HG03432 (cell line): Measurements from ENCODE around the gene KAT2B.
A peak's percentile ranks its signal among the peaks of the same experiment; 100 is the strongest.

ENCODE experiments used
- ATAC-seq: cut with Tn5 transposase; IDR thresholded peaks from one replicate; pipeline ENCODE4 v1.9.1; 2021; ENCODE audit warnings: mild to moderate bottlenecking, moderate library complexity; ENCODE audit not compliant: unreplicated experiment

Gene KAT2B

DNA sequence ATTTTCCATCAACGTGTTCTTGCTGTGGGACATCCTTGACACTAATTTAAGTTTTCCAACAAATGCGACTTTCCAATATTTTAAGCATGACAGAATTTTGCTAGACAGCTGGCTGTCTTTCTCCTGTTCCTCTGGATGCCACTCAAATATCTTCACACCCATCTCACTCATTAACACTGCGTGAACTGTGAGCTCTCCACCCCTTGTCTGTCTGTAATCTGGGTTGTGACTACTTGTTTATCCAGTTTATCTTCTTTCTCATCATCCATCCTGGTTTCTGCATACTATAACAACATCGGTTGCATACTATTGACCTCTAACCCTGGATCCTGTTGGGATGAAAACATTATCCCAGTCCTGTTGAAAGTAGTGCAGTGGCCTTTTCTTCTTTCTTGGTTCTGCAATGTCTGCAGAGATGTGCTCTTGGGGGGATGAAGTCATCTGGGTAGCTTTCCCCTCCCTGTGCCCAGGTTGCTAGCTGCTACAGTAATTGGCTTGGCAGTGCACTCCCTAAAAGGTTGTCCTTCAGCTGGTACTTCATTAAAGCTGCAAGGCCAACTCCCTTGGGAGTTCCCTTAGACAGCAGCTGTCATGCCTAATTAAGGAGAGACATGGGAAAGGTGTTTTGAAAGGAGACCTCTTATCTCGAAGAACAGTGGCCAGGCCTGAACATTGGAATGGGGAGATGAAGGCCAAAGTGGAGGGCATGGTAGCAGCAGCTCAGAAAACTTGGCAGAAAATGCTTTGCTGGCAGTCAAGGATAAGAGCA is 24.7 kb downstream of the KAT2B start:
- ATAC-seq: no peak

DNA sequence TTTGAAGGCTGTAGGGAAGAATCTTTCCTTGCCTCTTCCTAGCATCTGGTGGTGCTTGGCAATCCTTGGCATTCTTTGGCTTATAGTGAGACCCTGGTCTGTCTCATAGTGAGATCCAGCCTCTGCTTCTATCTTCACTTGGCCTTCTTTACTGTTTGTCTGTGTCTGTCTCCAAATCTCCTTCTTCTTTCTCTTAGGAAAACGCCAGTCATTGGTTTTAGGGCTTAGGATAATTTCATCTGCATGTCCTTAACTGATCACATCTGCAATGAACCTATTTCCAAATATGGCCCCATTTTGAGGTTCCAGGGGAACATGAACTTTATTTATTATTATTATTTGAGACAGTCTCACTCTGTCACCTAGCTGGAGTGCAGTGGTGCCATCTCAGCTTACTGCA is 25.8 kb downstream of the KAT2B start:
- no peak for ATAC-seq

DNA sequence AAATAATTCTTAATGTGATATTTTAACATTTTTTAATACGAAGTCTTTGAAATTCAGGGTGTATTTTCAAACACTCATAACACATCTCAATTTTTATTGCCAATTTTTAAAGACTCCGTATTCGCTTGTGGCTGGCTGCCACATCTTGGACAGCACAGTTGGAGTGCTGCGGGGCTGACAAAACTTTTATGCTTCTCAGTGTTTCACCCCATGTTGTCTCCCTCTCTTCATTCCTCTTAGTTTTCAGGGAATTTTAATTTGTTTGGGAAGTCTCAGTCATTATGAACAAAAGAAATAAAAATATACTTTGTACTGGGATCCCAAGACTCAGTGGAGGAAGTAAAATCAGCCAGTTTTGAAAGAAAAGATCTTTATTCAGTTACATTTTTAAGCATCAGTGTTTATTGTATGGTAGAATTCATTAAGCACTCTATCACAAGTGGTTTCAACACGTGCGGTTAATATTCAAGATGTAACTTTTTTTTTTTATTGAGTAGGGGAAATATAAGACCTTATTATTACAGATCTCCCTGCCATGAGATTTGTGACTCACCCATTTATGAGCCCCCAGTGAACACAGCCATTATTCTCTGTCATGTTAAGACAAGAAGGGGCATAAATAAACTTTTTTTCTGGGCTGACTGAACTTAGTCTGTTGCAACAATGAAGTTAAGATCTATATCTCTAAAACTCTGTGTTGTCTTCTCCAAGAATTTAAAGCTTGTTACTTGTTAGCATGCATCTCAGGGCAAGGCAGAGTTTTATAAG is 26.8 kb downstream of the KAT2B start:
- no peak for ATAC-seq

DNA sequence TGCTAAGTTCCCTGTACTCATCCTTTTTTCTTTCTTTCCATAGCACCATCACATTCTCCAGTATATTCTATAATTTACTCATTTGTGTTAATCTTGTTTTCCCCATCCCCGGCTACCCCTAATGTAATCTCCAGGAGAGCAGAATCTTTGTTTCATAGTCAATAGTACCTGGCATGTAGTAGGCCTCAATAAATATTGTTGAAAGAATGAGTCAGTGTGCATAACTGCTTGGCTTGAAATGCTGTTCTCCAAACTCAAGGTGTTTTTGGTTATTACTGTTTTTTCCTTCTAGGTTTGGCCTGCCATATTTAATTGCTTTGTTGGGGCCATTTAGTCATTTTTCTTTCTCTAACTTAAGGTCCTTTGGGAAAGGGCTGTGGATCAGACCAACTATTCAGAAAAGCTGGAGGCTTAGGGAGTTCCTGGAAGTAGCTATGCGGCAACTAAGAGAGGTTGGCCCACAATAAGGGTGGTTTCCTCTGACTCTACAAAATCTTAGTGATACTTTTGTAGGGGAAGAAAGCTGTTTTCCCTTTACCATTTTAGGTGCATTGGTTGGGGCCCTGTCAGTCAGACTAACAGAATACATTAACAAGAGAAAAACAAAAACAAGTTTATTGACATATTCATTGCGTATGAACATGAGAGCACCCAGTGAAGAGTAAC is 28.4 kb downstream of the KAT2B start:
- ATAC-seq: no peak

DNA sequence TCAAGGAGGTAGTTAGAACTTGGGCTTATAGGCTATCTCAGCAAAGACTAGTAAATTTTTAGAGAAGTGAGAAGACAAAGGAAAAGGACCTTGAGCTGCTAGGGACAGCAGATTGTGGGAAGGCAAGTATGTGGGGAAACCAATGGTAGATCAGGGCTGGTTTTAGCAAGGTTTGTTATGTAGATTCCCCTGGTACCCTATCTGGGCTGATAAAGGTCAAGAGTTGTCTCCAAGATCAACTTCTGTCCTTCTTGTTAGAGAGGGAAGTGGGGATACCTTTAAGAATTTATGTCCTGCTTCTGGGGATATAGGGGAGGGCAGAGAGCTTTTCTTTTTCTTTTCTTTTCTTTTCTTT is 28.9 kb downstream of the KAT2B start:
- ATAC-seq: no peak

DNA sequence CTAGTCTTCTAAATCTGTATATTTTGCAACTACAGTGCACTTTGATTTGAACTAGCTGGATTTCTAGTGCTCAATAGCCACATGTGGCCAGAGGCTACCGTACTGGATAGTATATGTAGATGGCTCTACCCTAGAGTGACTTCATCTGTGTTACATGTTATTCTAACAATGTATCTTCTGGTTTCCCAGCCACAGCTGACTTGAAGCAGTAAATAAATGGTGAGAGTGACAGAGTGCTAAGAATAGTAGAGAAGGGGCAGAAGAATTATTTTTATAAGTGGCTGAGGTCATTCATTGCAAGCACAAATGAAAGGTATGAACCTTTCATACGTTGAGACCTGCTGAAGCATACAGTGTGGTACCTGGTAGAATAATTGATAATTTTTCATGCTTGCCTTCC is 30.9 kb downstream of the KAT2B start:
- no peak for ATAC-seq

DNA sequence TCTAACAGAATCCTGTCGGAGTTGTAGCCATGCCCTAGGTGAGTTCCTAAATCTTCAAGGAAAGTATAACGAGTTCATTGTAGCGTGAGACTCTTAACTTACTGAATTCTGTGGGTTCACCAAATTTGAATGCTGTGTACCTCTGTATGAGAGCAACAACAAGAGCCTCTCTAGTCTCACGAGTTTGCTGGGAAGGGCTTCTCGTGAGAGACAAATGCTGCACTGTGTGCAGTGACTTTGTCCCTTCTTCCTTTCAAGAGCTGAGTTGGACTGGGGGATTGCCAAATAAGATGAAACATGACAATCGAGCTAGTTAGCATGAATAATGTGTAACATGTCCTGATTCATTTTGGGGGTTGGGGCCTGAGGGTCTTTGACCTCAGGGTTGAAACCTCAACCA is 32.2 kb downstream of the KAT2B start:
- ATAC-seq: no peak

DNA sequence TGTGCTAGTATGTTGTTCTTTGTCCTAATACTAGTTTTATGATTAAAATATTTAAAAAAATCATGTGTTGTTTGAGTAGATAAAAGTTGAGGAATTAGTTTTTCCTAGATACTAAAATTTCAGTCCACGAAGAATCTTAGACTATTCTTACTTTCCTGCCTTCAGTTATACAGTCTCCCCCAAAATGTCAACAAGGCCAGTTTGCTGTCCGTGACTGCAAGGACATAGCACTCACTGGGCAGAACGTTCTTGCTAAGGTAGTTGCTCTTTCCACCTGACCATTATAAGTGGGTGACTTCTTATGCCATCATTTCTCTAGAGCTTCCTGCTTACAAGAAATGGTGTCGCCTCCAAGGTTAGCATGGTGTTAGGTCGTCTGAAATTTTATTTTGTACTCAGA is 32.8 kb downstream of the KAT2B start:
- ATAC-seq: no peak

DNA sequence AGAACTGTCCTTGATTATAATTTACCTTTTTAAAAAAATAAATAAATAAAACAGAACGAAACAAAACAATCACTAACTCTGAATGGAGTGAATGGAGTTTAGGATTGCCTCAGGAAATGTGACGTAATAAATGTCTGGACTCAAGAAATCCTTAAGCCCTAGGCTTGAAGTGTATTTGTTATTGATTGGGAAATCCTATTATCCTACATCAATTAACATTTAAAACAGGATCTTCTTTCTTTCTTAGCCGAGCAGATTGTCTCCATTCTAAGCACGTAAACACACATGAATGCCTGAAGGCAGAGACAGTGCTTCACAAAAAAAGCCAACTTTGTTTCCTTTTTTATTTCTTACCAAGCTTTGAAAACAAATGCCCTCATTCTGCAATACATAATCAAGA is 33.4 kb downstream of the KAT2B start:
- ATAC-seq: no peak

DNA sequence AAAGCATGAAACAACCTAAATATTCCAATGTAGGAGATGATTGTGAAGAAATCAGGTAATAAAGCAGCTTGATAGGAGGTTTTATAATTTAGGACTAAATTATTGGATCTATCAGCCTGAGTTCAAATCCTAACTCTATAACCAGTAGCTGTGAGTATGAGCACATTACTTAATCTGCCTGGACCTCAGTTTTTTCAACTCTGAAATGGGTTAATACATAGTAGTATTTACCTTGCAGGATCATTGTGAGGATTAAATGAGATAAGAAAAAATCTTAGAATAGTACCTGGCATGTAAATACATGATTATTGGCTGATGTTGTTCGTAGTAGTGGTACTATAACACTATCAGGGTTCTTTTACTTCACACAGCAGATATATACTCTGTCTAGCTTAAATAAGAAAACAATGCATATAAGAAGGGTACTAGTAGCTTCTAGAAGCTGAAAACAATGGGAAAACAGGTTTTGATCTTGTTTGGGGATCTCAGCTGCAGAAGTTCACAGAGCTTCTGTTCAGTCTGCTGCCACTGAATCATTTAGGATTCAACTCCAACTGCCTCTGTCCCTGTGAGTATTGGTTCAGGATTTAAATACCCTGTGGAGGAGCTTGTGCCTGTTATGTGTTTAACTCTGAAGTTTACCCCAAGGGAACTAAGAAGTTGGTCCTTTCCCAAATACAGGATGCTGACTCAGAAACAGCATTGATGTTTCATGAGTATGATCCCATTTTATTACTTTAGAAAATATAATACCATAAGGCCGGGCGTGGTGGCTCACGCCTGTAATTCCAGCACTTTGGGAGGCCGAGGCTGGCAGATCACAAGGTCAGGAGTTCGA is 34.2 kb downstream of the KAT2B start:
- ATAC-seq: no peak

DNA sequence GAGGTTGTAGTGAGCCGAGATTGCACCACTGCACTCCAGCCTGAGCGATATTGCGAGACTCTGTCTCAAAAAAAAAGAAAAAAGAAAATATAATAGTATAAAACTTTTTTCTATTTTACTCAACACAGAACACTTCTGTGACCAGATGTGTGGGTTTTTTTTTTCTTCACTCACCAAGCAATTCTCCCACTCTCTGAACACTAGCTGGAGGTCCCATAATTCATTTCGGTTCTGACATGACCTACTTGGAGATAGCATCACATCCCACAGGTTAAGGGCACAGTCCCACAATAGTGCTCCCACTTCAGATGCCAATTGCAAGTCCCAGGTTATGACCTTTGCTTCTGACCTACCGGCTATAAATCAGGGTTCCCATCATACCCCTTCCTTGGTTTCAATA is 35.0 kb downstream of the KAT2B start:
- ATAC-seq: no peak

DNA sequence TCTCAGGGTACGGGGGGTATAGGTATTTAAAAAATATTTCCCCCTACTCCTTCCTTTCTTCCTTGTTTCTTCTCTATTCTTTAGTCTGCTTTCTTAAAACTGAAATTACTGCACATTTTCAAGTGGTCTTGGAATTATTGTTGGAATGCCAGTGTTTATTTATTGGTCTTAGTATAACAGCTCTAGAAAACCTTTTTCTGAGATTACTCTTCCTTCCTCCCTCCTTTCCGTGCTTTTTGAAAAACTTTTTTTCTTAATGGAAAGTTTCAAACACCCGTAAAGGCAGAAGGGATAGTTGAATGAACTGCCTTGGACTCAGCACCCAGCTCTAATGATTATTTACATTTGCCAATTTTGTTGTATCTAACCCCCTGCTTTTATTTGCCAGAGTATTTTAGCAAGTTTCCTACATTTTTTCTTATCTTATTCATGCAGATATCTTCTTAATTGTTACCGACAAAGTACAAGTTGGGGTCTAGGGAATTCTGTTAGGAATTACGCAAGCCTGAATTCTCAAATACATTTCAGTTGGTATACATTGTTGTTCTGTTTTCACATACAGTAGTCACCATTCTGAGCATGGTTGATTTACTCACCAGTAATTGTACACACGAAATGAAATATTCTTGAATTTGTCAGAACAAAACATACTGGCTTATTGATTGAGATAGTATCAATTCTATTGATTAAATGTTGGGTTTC is 36.2 kb downstream of the KAT2B start:
- no peak for ATAC-seq

DNA sequence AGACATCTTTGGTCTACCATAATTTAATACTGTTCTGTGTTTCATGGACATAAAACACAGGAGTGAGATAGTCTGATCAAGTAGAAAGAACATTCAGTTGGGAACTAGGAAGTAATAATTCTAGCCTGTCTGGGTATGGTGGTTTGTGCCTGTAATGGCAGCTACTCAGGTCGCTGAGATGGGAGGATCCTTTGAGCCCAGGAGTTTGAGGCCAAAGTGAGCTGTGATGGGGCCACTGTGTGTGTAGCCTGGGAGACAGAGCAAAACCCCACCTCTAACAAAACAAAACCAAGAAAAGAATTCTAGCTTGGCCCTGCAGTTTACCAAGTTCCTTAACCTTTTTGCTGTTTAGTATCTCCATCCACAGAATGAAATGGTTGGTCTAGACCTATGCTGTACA is 36.8 kb downstream of the KAT2B start:
- ATAC-seq: no peak

DNA sequence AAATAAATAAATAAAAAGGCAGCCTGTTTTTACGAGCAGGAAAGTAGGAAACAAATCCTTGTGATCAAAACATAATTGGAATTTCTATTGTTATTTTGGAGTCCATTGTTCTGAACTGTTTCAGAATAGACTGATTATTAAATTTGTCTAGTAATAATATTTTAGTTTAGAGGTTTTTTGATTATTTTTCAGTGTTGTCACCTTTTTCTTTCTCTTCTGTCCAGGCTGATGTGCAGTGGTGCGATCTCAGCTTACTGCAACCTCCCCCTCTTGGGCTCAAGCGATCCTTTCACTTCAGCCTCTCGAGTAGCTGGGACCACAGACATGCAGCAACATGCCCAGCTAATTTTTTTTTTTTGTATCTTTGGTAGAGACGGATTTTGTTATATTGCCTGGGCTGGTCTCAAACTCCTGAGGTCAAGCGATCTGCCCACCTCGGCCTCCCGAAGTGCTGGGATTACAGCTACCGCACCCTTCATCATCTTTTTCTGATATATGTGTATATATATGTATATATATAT is 38.0 kb downstream of the KAT2B start:
- ATAC-seq: no peak

DNA sequence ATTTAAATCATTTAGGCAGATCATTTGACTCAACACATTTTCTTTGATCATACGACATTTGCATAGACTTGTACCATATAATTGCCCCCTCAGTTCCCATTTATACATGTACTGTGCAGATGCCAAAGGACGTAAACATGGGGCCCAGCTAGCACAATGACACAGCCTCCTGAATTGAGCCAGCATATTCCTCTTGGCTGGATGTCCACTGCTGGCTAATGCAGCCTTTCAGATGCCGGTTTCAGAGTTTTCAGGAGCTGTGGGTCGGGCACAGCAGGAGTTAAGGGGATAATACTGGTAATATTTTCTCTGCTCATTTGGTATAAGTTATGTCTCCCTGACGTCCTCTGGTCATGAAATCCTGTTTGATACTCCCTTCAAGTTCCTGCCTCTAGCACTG is 39.4 kb downstream of the KAT2B start:
- no peak for ATAC-seq

DNA sequence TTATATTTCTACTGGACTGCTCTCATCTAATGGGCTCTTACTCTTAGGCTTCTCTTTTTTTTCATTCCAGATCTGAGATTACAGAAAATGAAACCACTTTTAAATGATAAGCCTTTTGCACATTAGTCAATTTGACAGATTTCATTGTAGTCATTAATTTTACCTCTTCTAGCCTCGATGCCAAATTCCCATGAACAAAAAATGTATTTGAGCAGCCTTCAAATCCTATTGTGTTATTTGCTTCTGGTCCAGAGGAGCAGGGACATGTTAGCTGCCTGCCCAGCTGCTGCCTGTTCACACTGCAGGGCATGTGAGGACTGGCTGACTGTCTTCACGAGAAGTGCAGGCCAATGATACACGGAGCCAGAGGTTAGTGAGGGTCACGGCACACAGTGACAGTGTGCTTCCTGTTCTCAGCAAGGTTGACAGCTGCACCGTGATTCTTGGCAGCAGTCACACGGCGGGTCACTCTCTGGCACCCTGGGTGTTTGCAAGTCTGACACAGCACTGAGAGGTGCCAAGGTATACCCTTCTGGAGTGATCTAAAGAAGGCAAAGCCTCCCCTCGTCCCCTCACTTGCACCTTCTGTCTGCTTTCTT is 40.8 kb downstream of the KAT2B start:
- peak; percentile 98 for ATAC-seq

DNA sequence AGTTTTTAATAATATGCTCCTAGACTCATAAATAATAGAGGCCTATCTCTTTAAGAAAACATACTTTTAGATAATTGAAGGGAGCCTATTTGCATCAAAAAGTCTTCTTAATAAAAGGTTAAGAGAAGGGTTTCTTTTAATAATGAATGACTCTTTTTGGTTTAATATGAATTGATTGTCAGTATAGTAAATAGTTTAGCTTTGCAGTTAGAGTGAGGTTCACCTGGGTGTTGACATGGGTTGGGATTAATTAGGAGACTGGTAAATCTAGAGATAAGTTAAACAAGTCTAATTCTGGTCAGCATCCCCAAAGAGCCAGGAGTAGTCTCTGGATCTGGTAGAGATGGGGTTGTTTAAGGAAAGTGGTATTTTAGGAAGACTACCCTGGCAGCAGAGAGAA is 43.0 kb downstream of the KAT2B start:
- no peak for ATAC-seq

DNA sequence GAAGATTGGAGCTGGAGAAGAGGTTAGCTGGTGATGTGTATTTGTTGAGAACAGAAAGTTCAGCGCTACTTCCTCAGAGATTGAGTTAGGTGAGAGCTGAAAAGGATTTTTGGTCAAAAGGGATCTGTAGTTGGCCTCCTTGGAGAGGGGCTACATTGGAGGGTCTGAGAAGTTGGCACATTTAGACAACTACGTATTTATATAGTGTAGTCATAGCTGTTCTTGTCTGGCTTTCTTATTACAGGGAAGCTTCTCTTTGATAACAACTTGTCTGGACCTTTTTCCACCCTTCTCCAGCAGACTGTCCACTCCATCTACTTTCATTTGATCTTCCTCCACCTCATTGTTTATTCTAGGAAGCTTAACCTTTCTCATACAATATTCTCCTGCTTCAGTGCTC is 43.7 kb downstream of the KAT2B start:
- ATAC-seq: no peak

DNA sequence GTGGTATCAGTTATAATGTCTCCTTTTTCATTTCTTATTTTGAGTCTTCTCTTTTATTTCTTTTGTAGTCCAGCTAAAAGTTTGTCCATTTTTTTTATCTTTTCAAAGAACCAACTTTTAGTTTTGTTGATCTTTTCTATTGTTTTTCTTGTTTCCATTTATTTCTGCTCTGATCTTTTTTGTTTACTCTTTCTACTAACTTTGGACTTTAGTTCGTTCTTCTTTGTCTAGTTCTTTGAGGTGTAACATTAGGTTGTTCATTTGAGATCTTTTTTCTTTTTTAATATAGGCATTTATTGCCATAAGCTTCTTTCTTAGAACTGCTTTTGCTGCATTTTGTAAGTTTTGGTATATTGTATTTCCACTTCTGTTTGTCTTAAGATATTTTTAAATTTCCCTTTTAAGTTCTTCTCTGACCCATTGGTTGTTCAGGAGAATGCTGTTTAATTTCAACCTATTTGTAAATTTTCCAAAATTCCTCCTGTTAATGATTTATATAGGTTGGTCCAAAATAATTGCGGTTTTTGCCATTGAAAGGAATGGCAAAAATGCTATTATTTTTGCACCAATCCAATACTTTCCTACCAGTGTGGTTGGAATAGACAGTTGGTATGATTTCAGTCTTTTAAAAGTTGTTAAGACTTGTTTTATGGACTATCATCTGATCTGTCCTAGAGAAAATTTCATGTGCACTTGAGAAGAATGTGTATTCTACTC is 51.2 kb downstream of the KAT2B start:
- ATAC-seq: no peak
